Measurements from ENCODE around the gene MYOZ2.

The MYOZ2 gene

GRCh38 chr4:119099227-119099810 lies 36.3 kb upstream of the MYOZ2 start:
- TF ChIP-seq, protein P1, sequence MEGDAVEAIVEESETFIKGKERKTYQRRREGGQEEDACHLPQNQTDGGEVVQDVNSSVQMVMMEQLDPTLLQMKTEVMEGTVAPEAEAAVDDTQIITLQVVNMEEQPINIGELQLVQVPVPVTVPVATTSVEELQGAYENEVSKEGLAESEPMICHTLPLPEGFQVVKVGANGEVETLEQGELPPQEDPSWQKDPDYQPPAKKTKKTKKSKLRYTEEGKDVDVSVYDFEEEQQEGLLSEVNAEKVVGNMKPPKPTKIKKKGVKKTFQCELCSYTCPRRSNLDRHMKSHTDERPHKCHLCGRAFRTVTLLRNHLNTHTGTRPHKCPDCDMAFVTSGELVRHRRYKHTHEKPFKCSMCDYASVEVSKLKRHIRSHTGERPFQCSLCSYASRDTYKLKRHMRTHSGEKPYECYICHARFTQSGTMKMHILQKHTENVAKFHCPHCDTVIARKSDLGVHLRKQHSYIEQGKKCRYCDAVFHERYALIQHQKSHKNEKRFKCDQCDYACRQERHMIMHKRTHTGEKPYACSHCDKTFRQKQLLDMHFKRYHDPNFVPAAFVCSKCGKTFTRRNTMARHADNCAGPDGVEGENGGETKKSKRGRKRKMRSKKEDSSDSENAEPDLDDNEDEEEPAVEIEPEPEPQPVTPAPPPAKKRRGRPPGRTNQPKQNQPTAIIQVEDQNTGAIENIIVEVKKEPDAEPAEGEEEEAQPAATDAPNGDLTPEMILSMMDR (IDR thresholded peaks at IDR 0.05; ENCODE audit: extremely low read depth, insufficient read depth, missing control alignments), result no peak
- in situ Hi-C loops (cut with MboI; ENCODE audit: low pct_unique_long_range_greater_than_20kb, low sequenced_read_pairs, unreplicated experiment), result no loop called here
- DNase-seq (ENCODE audit: low spot score), result no peak

DNA sequence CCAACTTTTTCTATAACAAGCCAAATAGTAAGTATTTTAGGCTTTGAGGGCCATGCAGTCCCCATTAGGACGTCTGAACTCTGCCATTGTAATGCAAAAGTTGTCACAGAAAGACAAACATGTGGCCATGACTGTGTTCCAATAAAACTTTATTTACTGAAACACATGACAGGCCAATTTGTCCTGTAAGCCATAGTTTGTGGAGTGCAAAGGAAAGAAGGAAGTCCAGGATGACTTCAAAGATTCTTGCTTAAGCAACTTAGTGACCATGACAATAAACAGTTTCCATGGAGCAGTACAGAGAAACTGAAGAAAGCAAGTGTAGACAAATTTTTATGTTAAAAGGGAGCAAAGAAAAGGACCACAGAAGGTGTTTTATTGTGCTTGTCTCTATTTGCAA lies 35.0 kb upstream of the MYOZ2 start:
- no peak for DNase-seq (ENCODE audit: low spot score)
- in situ Hi-C loops (cut with MboI; ENCODE audit: low pct_unique_long_range_greater_than_20kb, low sequenced_read_pairs, unreplicated experiment), result no loop called here
- TF ChIP-seq, protein P1 (IDR thresholded peaks at IDR 0.05; ENCODE audit: extremely low read depth, insufficient read depth, missing control alignments), result no peak

GRCh38 chr4:119103263-119103662 lies 32.4 kb upstream of the MYOZ2 start:
- in situ Hi-C loops (cut with MboI; ENCODE audit: low pct_unique_long_range_greater_than_20kb, low sequenced_read_pairs, unreplicated experiment), result no loop called here
- TF ChIP-seq, protein P1 (IDR thresholded peaks at IDR 0.05; ENCODE audit: extremely low read depth, insufficient read depth, missing control alignments), result no peak
- no peak for DNase-seq (ENCODE audit: low spot score)

DNA sequence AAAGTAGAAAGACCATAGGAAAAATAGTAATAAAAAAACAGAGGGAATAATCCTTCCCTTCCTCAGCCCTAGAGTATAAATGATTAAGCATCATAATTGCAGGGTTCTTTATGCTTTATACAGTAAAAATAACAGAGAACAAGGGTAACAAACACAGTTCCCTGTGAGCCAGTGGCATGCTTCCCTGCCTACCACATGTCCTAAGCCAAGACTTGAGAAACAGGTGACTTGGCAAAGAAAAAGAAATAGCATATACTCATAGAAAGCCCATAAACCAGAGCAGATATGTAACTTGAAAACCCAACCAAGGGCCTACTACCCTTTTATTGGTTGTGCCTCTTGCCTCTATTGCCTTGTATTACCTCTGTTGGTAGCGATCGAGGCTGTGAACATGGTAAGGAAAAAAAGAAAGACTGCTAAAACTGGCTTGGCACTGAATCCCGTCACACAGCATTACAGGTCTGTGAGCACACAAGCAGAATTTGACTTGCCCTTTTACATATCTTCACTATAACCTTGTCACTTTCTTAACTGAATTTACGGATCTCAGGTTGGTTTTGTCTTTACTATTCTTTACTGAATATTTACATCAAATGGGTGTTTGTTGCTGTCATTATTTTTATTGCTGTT lies 30.9 kb upstream of the MYOZ2 start:
- no peak for DNase-seq (ENCODE audit: low spot score)
- in situ Hi-C loops (cut with MboI; ENCODE audit: low pct_unique_long_range_greater_than_20kb, low sequenced_read_pairs, unreplicated experiment), result no loop called here
- TF ChIP-seq, protein P1 (IDR thresholded peaks at IDR 0.05; ENCODE audit: extremely low read depth, insufficient read depth, missing control alignments), result no peak

DNA sequence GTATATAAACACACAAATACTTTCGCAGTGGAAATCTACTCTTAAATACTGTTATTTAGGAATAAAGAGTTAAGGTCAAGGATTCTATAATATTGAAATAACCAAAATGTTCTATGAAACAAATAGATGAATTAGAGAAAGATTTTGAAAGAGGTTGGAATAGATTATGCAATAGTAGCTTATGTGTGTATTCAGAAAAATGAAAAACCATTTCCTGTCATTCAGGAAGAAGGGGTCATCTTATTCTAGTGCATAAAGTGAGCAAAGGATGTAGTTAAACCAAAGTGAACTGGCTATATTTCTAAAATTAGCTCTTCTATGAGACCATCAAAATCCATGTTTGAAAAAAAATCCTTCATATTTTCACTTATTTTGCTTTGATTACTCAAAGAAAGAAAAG lies 30.0 kb upstream of the MYOZ2 start:
- TF ChIP-seq, protein P1 (IDR thresholded peaks at IDR 0.05; ENCODE audit: extremely low read depth, insufficient read depth, missing control alignments), result no peak
- in situ Hi-C loops (cut with MboI; ENCODE audit: low pct_unique_long_range_greater_than_20kb, low sequenced_read_pairs, unreplicated experiment), result no loop called here
- no peak for DNase-seq (ENCODE audit: low spot score)

DNA sequence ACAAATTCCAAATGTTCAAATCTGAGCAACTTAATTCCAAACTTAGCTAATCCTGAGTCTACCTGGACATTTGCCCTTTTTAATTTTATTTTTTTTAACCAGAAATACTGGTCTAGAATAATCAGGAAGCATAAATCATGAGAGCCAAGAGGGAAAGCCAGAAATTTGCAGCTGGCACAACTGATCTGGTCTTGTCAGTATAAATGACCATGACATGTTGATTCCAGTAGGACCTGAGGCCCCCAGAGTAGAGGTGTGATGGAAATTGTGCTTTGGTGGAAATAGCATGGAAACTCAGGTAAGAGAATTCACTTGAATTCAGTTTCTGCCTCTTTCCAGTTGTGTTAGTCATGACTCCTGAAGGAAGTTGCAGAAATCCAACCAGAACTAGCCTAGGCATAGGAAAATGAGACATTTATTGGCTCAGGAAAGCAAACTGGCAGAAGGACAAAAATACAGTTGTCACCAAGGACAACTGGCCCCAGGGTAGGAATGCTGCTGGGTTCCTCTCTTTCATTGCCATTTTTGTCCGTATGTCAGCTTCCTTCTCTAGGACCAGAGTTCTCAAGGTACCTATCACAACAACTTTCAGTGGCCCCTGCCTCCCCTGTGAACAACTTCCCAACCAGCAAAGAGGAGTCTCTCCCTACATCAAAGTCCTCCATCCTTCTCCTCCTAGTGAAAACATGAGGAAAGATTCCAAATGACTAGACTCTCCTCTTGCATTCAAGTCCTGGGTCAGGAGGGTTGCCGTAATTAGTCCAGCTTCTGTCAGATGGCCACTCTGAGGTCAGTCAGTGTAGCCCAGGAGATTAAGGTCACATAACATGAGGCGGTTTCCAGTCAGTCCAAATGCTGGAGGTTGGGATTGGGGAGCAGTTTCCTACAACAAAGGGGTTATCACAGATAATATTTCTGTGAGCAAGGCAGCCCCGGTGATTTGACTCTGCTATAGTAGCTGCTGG lies 29.3 kb upstream of the MYOZ2 start:
- TF ChIP-seq, protein P1 (IDR thresholded peaks at IDR 0.05; ENCODE audit: extremely low read depth, insufficient read depth, missing control alignments), result no peak
- in situ Hi-C loops (cut with MboI; ENCODE audit: low pct_unique_long_range_greater_than_20kb, low sequenced_read_pairs, unreplicated experiment), result no loop called here
- DNase-seq (ENCODE audit: low spot score), result no peak
